Breast epithelium (tissue), 4 donors: ENCODE data around the gene TIAM2. TPM values are rescaled to one million over a fixed set of nuclear protein-coding genes. Genes with fewer than 3 reads are reported as not detected.

Experiments
- DNase-seq, 2 donors: peaks; one replicate each; pipeline ENCODE4 v3.0.0-alpha.2; 2019; ENCODE audit warnings: low spot score in 2 of 2
- H3K27ac ChIP-seq, 2 donors: fragments of 200-600 bp; sonication (generic) in 1 of 2; one replicate each; pipeline ENCODE4 v1.5.1; 2016 to 2019; ENCODE audit warnings: mild to moderate bottlenecking in 1 of 2
- H3K27me3 ChIP-seq, 2 donors: fragments of 200-600 bp; sonication (generic) in 1 of 2; one replicate each; pipeline versions ENCODE4 v1.5.1 to v1.6.0; 2017 to 2019; ENCODE audit warnings: control low read depth in 1 of 2, mild to moderate bottlenecking in 1 of 2
- H3K36me3 ChIP-seq: fragments of 200-600 bp; one replicate; pipeline ENCODE4 v1.5.1; 2019
- H3K4me1 ChIP-seq, 2 donors: fragments of 200-600 bp; sonication (generic); one replicate each; pipeline ENCODE4 v1.5.1; 2016 to 2019; ENCODE audit warnings: control low read depth in 1 of 2
- H3K4me3 ChIP-seq, 3 donors: fragments of 200-600 bp; sonication (generic); 1 replicate in 2 of 3; 2 replicates in 1 of 3; pipeline ENCODE4 v1.5.1; 2016 to 2019; ENCODE audit warnings: mild to moderate bottlenecking in 3 of 3, moderate library complexity in 2 of 3
- H3K9me3 ChIP-seq, 2 donors: fragments of 200-600 bp; sonication (generic) in 1 of 2; one replicate each; pipeline ENCODE4 v1.5.1; 2016 to 2019; ENCODE audit warnings: control low read depth in 1 of 2
- CTCF ChIP-seq, 3 donors: fragments of 450-650 bp; IDR thresholded peaks; one replicate each; pipeline ENCODE4 v1.5.1; 2016 to 2017; ENCODE audit warnings: antibody characterized with exemption in 3 of 3, mild to moderate bottlenecking in 3 of 3, moderate library complexity in 3 of 3
- POLR2A ChIP-seq: fragments of 450-650 bp; IDR thresholded peaks from one replicate; pipeline ENCODE4 v1.6.1; 2016; ENCODE audit warnings: antibody characterized with exemption, mild to moderate bottlenecking, moderate library complexity
- POLR2AphosphoS5 ChIP-seq, 3 donors: sonication (generic); formaldehyde crosslinking; IDR thresholded peaks; one replicate each; pipeline ENCODE4 v1.6.1; 2017; ENCODE audit warnings: antibody characterized with exemption in 3 of 3
- intact Hi-C: fragments of 100-400 bp; cut with DNase I; formaldehyde crosslinking; loops from one replicate; pipeline ENCODE4 v1.15.1; 2023; ENCODE audit warnings: low total_unique reads
- total RNA-seq, 3 donors: library from RNA; depleted of rRNA; stranded (reverse); fragments of >200 nt; gene quantifications; one replicate each; pipeline ENCODE4 v1.1.0, GENCODE V29; 2016

The TIAM2 gene
- total RNA-seq, 3 donors from 2014 or later, result 5.8 to 32.3 (median 12.8) TPM

- H3K27me3 ChIP-seq, result no peaks in the 10 kb centered on the region
- DNase-seq, result no peak
- no peak overlapping the region for H3K4me3 ChIP-seq
- H3K27ac ChIP-seq, result no peak overlapping the region
- H3K9me3 ChIP-seq, result no peaks in the 10 kb centered on the region
- TF ChIP-seq CTCF (IDR thresholded peaks at IDR 0.05) (no peak), POLR2A (no peak), POLR2AphosphoS5 (IDR thresholded peaks at IDR 0.05) (no peak)
- no peaks in the 10 kb centered on the region for H3K4me1 ChIP-seq
- intact Hi-C loops, result no loop called here
- H3K36me3 ChIP-seq, result no peaks in the 10 kb centered on the region
Measured at GRCh38 chr6:155056756-155057155, 61.6 kb downstream of the TIAM2 start.

- Histone ChIP-seq H3K4me1 (no peaks in the 10 kb centered on the region), H3K27me3 (no peaks in the 10 kb centered on the region), H3K4me3 (no peak overlapping the region), H3K9me3 (no peaks in the 10 kb centered on the region), H3K36me3 (no peaks in the 10 kb centered on the region), H3K27ac (no peak overlapping the region)
- DNase-seq, result no peak
- no peak for TF ChIP-seq CTCF (IDR thresholded peaks at IDR 0.05)
- TF ChIP-seq POLR2AphosphoS5 (IDR thresholded peaks at IDR 0.05), result no peak
- TF ChIP-seq POLR2A, result no peak
- intact Hi-C loops, result no loop called here
Measured at GRCh38 chr6:155061381-155061780, 66.3 kb downstream of the TIAM2 start.

GRCh38 chr6:155062866-155063341 is 67.8 kb downstream of the TIAM2 start:
- intact Hi-C loops, result no loop called here
- no peak for DNase-seq
- H3K36me3 ChIP-seq, result no peaks in the 10 kb centered on the region
- no peaks in the 10 kb centered on the region for H3K4me1 ChIP-seq
- H3K27ac ChIP-seq, result no peak overlapping the region
- no peaks in the 10 kb centered on the region for H3K27me3 ChIP-seq
- no peaks in the 10 kb centered on the region for H3K9me3 ChIP-seq
- TF ChIP-seq POLR2A, result no peak
- TF ChIP-seq POLR2AphosphoS5 (IDR thresholded peaks at IDR 0.05), result no peak
- TF ChIP-seq CTCF (IDR thresholded peaks at IDR 0.05), result no peak
- no peak overlapping the region for H3K4me3 ChIP-seq

GRCh38 chr6:155064303-155064702 is 69.2 kb downstream of the TIAM2 start:
- Histone ChIP-seq H3K4me1 (no peaks in the 10 kb centered on the region), H3K4me3 (no peak overlapping the region), H3K27me3 (no peaks in the 10 kb centered on the region), H3K36me3 (no peaks in the 10 kb centered on the region), H3K9me3 (no peaks in the 10 kb centered on the region), H3K27ac (no peak overlapping the region)
- no peak for DNase-seq
- TF ChIP-seq CTCF (IDR thresholded peaks at IDR 0.05) (no peak), POLR2A (no peak)
- intact Hi-C loops, result no loop called here

GRCh38 chr6:155066361-155066760 is 71.2 kb downstream of the TIAM2 start:
- TF ChIP-seq POLR2A (no peak), CTCF (IDR thresholded peaks at IDR 0.05) (no peak), POLR2AphosphoS5 (IDR thresholded peaks at IDR 0.05) (no peak)
- no peak for DNase-seq
- no peaks in the 10 kb centered on the region for H3K9me3 ChIP-seq
- intact Hi-C loops, result no loop called here
- no peaks in the 10 kb centered on the region for H3K27me3 ChIP-seq
- no peak overlapping the region for H3K4me3 ChIP-seq
- H3K27ac ChIP-seq, result no peak overlapping the region
- H3K4me1 ChIP-seq, result no peaks in the 10 kb centered on the region
- no peaks in the 10 kb centered on the region for H3K36me3 ChIP-seq
